Renal cortical epithelial cell (primary cell): ENCODE measurements around the gene SRP14. TPM values are rescaled to one million over a fixed set of nuclear protein-coding genes. Genes with fewer than 3 reads are reported as not detected.
A peak's percentile ranks its signal among the peaks of the same experiment; 100 is the strongest.
"Not testable (repeated sequence)": the region's sequence is repeated elsewhere in the genome, so short reads cannot be mapped to it uniquely, and the experiment has no call there.

ENCODE experiments used
- DNase-seq: peaks from one replicate; pipeline ENCODE4 v3.0.0-alpha.2; 2011; ENCODE audit warnings: low read depth
- total RNA-seq: library from RNA; depleted of rRNA; stranded (reverse); fragments of >200 nt; gene quantifications from 2 replicates; pipeline ENCODE4 v1.2.3, GENCODE V29; 2014

The SRP14 gene
- total RNA-seq, 1 donor from 2014 or later, result 635 TPM

DNA sequence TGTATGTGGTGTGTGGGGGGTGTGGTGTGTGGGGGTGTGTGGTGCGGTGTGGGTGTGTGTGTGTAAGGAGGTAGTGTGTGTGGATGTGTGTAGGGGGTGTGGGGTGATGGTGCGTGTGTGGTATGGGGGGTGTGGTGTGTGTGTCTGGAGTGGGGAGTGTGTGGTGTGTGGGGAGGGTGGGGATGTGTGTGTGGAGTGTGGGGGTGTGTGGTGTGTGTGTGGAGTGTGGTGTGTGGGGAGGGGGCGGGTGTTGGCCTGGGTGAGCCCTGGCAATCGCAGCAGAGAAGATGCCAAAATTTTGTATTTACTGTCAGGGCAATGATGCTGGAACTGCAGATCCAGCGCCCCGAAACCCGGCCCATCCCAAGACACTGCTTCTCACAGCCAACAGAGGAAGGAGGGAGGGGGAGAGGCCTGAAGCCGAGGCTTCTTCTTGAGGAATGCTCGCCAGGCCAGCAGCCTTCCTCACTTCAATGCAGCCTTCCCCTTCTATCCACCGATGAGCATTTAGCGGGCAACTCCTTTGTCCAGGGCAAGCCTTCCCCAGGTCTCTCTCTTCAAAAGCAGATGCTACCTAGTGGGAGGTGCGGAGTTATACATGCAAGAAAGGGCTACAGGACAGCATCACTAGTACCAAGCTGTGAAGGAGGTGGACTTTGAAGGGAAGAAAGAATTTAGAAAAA, 11.9 kb upstream of the SRP14 start:
- DNase-seq, result no peak

DNA sequence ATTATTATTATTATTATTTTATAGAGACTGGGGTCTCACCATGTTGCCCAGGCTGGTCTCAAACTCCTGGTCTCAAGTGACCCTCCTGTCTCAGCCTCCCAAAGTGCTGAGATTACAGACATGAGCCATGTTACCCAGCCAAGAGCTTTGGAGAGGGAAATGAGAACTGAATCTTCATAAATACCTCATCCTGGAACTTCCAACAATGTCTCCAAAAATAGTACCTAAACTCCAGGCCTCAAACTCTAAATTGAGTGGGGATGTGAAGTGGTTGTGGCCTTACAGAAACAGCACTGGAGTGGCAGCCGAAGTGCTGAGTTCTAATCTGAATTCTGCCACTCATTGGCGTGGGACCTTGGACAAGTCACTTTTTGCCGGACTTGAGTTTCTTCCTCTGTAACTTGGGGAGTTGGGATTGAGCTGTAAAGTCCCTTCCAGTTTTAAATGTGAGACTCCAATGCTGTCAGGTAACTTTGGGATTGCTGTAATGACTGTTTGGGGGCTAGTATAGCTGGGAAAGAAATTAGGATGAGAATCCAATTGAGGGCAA, 10.0 kb upstream of the SRP14 start:
- no peak for DNase-seq

DNA sequence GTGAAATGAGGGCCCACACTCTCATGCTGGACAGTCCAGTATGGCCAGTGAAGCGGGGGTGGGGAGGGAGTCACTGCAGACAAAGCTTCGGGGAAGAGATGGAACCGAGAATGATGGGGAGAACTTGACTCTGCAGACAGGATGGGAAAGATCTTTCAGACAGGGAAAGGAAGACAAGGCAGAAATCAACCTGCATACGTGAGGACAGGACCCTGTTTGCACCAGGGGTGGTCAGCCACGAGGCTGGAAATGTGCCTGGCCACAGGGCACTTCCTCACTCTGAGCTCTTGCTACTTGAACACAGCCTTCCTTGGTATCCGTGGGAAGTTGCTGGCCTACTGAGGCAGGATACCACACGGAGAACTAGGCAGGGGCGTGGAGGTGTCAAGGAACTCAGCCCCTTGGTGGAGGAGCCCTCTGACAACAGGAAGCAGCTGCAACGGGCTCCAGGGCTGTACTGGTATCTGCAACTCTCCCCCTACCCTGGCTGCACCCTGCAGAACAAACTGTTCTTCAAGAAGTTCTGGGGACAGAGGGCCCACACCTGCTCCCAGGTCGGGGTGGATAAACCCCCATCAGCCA, 9.3 kb upstream of the SRP14 start:
- no peak for DNase-seq

DNA sequence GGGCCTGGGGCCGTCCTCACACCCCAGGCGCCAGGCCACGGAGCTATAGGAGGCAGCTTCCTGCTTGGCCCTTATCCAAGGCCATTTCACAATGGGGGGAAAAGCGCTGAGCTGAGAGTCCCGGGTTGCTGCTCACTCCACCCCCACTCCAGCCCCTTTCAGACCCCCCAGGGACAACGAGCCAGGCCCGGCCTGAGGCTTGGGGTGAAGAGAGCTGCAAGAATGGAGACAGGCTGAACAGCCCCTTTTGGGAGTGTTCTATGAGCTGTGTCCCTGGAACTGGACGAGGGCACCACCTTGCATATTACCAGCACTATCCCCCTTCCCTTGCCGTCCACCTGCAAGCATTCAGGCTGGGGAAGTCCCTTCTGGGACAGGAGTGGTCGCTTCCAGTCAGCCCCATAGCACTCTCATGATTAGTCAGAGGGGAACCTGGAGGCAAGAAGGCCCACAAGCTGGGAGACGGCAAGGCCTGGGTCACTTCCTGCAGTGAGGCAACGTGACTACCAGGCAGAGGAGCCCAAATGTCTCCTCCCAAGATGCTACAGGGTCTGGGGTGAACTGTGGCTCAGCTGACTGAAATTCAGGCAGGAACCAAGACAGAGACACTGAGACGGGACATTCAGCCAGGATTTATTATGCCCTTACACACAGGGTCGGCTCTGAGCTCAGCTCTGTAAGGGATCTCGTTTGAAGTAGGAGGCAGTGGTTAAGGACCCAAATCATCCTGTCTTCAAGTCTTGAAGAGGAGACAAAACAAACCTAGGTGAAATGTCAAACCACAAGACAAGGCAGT, 8.6 kb upstream of the SRP14 start:
- peak; percentile 83 for DNase-seq

DNA sequence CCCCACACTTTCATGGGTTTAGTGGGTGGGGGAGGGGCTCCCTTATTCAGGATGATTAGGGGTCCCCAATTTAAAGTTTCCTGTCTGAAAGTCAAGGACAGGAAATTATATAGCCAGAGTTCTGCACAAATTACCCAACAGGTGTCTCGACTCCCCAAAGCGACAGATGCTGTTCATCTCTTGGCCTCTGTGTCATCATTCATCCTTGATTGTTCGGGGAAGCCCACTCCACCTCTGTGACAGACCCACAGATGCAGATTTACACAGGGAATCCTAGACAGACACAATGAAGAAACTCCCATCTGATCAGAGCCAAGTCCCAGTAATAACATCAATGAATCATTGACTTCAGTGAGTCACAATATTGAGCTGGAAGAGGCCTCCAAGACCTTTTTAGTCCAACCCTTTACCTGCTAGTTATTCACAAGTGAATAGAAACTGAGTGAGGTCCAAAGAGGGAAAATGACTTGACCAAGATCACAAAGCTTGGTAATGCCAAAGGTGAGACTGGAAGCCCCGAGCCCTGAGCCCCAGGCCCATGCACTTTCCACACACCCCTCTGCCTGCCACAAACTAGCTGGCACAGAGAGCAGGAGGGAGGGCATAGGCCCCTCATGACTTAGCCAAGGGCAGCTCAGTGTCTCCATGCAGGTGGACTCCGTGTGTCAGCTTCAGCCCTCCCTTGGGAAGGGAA, 7.9 kb upstream of the SRP14 start:
- DNase-seq, result peak; percentile 96

DNA sequence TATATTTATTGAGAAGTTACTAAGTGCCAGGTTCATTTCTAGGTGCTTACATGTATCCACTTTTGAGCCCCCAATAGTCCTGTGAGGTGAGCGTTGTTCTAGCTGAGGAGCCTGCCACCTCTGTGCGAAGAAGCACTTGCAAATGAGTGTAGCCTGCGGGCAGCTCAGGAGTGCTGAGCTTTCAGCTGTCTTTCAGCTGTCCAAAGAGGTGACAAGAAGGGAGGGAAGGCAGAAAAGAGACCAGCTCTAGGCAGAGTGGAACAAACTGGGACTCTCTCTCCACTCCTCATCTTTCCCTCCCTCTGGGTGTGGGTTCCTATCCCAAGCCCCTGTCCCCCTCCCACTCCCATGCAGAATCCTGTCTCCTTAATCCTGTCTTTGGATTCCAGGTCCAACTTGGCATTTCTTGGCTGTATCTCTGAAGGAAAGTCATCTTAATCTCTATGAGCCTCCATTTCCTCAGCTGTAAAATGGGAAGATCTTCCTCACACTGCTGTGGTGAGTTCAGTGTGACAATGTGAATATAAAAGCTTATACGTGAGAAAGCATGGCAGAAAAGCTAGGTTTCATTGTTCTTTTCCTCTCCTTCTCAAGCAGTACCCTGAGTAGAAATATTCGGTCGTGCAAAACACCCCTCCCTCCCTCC, 6.7 kb upstream of the SRP14 start:
- no peak for DNase-seq

DNA sequence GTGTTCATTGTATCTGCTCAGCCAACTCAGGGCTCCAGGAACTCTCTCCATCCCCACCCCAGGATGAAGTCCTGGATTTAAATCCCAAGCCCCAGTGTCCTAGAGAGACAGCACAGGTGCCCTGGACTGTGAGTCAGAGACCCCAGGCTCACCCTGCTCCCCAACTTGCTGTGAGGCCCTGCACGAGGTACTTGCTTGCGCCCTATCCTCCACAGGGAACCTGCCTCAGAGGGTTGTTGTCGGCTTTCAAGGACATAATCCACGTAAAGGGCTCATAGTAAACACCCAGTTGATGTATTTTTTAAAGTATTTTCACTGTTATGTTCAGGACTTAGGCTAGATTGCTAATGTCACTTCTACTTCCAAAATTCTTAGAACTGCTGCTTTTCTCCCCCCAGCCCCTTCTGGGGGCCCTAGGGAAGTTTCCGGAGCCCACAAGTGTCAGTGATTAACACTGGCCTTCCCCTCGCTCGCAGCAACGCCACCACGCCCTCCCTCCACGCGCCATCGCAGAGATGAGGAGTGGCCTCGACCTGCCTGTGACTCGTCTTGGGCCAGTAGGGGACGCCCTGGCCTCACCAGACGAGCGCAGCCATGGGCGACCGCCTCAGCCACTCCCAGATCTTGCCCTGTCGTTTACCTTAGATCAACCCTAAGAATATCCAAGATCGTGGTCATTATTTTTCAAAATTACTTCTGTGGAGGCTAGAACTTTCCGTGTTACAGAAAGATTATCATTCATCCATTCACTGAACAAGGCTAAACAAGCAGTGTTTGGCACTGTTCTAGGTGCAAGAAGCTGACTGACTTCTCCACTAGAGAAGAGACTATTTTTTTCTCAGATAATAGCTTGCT, 6.0 kb upstream of the SRP14 start:
- DNase-seq, result peak; percentile 57

DNA sequence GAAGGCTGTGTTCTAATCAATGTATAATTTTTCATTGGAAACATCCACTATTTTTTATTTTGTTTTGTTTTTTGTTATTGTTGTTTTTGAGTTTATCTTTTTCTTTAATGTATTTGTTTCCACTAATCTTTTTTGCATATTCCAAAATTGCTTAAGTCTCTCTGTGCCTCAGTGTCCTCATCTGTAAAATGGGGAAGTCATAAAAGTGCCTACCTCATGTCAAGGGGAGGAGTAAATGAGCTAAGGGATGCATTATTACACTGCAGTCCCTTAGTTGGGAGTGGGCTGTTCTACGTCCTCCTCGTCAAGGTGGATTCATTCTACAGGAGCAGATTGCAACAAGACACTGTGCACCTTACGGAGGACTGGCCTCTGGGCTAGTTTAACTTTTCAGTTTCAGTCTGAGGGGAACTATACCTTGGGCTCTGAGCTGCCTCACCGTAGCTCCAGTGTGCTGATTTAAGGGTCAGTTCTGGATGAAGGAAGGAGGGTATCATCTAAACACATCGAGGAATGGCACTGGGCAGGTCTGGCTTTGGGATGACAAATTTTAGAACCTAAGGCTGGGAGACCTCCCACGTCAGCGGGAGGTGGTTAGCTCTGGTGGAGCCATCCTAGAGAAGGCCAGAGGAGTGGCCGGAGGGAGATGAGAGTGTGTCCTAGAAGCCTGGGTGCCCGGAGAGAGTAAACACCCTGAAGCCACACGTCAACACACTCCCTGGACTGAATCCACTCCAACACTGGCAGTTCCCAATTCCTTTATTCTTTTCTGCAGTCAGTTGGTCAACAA, 5.1 kb upstream of the SRP14 start:
- no peak for DNase-seq

DNA sequence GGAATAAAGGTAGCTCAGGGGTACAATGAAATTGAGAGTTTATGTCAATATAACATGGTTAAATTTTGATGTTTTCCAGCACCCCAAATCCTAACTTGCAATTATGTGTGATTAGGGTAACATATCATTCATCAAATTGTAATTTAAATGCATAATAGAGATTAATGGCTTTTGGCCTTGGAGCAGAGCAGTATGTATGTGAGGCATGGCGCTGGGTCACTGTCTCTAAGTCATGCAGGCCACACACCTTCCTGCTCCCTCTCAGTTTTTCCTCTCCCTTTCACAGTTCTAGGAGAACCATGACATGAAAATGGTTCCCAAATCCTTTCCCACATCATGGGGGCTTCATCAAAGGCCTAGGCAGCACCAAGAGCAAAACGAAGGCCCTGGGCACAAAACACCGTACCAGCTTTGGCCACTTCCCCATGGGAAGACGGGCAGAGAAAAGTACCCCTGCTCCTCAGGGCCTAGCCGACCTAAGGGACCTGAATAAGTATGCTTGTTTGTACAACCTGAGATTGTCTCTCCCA, 3.9 kb upstream of the SRP14 start:
- DNase-seq, result no peak

DNA sequence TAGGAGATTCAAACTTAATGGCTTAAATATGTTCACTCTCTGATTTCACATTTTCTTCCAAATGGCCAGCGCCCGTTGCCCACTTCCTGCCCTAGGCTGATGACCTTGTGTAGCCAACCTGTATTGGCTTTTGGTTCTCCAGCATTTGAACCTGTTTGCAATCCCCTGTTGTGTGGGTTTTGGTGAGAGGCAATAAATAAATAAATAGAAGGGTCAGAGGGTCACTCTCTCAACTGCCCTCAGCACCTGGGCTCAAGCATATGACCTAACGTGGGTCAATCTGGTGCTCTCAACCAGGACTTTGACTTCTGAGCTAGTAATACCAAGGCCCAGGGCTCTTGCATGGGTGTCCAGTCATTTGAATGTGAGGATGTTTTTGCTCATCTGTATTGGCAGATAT, 1.8 kb upstream of the SRP14 start:
- DNase-seq, result no peak

DNA sequence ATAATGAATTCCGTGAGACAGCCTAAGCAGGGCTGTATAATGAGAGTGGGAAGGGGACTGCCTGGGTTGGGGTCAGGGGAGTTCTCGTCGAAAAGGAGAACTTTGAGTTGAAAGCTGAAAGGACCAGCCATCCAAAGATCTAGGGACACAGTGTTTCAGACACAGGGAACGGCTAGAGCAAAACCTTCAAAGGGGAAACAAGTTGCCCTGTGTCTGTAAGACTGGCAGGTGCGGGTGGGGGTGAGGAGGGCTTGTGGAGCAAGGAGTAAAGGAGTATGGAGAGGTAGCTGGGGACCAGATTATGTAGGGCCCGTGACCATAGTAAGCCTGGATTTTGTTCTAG, 1.3 kb upstream of the SRP14 start:
- no peak for DNase-seq

DNA sequence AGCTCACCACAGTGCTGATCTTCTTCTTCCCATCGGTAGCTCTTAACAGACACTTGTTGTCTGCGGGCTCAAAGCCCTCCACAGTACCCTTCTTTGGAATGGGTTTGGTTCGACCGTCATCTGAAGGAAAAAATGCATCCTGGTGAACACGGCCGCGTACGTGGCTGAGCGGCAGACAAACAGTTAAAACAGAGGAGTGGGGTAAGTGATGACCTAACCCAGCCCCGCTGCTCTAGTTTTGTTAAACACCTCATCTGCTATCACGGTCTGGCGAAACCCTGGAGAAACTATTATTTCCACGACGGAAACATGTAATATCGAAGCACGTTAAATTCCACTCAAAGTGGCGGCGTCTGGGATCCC, 725 bp downstream of the SRP14 start:
- DNase-seq, result no peak

DNA sequence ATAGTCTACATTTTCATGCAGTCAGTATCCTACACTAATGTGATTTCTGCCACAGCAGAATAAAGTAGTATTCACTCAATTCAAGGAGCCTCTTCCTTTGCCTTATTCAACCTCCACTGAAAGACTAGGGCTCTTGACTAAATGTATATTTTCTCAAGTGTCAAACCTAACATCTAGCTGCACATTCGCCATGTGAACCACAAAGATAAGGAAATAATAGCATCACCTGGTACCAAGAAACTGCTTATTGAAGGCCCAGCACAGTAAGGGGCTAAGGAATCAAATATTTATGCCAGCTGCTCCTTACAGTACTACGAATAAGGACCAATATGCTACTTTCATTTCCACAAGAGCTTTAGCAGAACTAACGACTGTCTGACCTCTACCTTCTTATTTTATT, 1.3 kb downstream of the SRP14 start:
- no peak for DNase-seq

DNA sequence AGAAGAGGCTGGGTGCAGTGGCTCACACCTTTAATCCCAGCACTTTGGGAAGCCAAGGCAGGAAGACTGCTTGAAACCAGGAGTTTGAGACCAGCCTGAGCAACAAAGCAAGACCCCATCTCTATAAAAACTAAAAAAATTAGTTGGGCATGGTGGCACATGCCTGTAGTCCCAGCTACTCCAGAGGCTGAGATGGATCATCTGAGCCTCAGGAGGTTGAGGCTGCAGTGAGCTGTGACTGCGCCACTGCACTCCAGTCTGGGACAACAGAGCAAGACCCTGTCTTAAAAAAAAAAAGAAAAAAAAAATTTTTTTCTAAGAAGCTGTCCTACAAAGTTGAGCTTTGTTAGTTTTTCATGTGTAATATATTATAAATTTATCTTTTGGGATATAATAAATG, 3.8 kb downstream of the SRP14 start:
- not testable (repeated sequence) for DNase-seq

DNA sequence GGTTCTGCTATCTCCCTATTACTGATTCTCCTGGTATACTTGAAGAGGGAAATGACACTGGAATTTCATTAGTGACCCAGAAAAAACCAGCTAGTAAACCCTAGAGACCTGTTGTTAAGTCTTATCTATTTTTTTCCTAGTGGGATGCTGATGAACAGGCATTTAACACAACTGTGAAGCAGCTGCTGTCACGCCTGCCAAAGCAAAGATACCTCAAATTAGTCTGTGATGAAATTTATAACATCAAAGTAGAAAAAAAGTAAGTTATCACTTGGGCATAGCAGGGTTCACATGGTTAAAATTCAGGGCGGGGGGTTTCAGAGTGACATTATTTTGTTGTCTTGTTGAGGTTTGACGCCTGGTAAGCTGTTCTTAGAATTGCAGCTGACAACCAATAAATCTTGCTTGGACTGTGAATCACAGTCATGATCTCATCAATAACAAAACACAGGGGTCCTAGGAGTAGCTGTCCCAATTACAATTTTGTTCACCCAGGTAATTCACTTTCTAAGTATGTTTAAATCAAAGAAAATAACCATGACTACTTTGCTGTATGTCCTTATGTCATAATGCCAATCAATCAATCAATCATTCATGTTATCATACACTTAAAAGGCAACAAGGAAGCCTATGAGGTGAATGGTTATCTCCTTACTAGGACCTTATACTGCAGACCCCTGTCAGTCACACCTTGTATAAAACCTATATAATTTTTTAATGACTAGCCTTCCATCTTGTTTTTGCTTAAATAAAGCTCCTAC, 4.6 kb downstream of the SRP14 start:
- DNase-seq, result no peak

DNA sequence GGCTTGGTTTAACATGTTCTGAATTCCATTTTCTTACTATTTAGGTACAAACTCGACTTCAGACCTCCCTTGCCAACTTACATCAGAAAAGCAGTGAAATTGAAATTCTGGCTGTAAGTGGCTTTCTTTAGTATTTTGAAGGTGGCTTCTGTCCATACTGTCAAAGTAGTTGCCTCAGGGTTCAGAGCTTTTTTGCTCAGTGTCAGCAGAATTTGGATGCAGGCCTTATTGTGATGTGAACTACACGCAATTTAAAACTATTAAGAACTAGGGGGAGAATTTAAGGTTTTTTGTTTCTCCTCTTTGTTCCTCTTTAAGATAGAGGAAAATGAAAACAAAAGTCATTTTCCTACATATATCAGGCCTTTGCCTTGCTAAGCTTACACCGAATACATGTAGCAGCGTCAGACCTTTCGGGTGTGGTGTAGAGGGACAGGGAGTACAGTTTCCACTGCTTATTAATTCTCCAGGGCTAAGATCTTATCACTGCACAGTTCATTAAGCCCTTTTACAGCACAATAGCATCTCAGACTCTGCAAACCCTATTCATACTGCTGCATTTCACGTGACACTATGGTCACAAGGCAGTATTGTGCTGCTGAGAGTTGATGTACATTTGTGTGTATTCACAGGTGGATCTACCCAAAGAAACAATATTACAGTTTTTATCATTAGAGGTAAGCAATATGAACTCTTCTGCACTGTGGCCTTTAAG, 6.7 kb downstream of the SRP14 start:
- DNase-seq, result no peak

DNA sequence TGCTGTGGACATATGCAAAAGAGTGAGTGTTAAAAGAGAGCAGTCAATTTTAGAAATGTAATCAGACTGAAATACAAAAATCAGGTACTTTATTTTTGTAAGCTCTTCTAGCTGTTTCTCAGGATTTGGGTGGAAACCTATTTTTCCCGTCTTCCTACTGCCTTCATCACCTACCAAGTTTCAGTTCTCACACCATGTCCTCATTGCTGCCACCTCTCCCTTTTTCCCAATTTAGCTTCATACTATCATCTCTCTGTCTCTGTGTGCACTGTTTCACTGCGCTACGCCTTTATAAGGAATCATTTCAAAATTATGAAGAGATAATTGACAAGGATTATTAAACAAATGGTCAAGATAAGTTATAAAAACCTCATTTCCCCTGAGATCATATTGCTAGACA, 7.7 kb downstream of the SRP14 start:
- no peak for DNase-seq
